Measurements from ENCODE around the gene NPHS2.

DNA sequence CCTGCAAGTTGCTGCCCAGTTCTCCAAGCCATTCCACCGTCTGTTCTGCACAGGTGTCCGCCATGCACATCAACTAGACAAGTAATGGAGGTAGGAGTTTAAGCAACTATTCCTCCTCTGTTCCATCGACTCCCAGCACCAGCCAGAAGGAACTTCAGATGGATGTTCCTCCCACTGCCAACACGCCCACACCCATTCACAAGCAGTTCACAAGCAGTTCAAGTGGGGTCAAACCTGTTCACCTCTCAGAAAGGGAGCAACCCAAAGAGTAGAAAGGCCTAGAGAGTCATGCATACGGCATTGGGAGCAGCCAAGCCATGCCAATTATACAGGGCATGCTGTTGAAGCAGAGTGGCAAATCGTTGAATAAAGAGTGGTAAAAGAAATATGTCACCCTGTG is 11.6 kb upstream of the NPHS2 start:
- TF ChIP-seq, protein P1, sequence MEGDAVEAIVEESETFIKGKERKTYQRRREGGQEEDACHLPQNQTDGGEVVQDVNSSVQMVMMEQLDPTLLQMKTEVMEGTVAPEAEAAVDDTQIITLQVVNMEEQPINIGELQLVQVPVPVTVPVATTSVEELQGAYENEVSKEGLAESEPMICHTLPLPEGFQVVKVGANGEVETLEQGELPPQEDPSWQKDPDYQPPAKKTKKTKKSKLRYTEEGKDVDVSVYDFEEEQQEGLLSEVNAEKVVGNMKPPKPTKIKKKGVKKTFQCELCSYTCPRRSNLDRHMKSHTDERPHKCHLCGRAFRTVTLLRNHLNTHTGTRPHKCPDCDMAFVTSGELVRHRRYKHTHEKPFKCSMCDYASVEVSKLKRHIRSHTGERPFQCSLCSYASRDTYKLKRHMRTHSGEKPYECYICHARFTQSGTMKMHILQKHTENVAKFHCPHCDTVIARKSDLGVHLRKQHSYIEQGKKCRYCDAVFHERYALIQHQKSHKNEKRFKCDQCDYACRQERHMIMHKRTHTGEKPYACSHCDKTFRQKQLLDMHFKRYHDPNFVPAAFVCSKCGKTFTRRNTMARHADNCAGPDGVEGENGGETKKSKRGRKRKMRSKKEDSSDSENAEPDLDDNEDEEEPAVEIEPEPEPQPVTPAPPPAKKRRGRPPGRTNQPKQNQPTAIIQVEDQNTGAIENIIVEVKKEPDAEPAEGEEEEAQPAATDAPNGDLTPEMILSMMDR (IDR thresholded peaks at IDR 0.05; ENCODE audit: extremely low read depth in 1 of 2, insufficient read depth in 1 of 2, low read depth in 1 of 2, low read length in 2 of 2), result no peak
- no peak for TF ChIP-seq POLR2A (IDR thresholded peaks at IDR 0.05; ENCODE audit: low read depth, low read length)
- no peak for TF ChIP-seq JUN (IDR thresholded peaks at IDR 0.05; ENCODE audit: borderline replicate concordance, insufficient read depth, insufficient read length, low read depth)
- TF ChIP-seq, protein P2, sequence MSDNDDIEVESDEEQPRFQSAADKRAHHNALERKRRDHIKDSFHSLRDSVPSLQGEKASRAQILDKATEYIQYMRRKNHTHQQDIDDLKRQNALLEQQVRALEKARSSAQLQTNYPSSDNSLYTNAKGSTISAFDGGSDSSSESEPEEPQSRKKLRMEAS (IDR thresholded peaks at IDR 0.05; ENCODE audit: insufficient read depth, insufficient read length), result no peak
- TF ChIP-seq POLR2AphosphoS5 (IDR thresholded peaks at IDR 0.05; ENCODE audit: insufficient read depth, low read depth, low read length), result no peak
- TF ChIP-seq FOS (IDR thresholded peaks at IDR 0.05; ENCODE audit: borderline replicate concordance, insufficient read depth, low read length), result no peak
- TF ChIP-seq EZH2 (IDR thresholded peaks at IDR 0.05; ENCODE audit: borderline replicate concordance, low read depth, low read length, severe bottlenecking), result no peak
